Fibroblast of mammary gland (primary cell): ENCODE results near the gene SNCA.

Source experiments
- DNase-seq: peaks from one replicate; pipeline ENCODE4 v3.0.0-alpha.2; 2010; ENCODE audit warnings: low read depth
- H3K4me3 ChIP-seq: 2 replicates; pipeline ENCODE4 v1.5.1; 2011; ENCODE audit warnings: low read depth, mild to moderate bottlenecking, low read length, moderate library complexity; ENCODE audit not compliant: control insufficient read depth
- TF ChIP-seq, protein P1 (sequence below): conservative IDR thresholded peaks from 2 replicates; pipeline ENCODE4 v1.5.1; 2011; ENCODE audit warnings: low read depth, low read length, inconsistent platforms; ENCODE audit not compliant: control insufficient read depth, insufficient read depth

Gene SNCA

GRCh38 chr4:89836897-89837384 is at the start of gene SNCA:
Gene SNCA (minus strand): TSS chr4:89837161. CDS start chr4:89835667, 1,494 bp downstream.
- H3K4me3 ChIP-seq: peak within 1 kb of the TSS; percentile 34
- peak; percentile 23 for DNase-seq
- TF ChIP-seq, protein P1, sequence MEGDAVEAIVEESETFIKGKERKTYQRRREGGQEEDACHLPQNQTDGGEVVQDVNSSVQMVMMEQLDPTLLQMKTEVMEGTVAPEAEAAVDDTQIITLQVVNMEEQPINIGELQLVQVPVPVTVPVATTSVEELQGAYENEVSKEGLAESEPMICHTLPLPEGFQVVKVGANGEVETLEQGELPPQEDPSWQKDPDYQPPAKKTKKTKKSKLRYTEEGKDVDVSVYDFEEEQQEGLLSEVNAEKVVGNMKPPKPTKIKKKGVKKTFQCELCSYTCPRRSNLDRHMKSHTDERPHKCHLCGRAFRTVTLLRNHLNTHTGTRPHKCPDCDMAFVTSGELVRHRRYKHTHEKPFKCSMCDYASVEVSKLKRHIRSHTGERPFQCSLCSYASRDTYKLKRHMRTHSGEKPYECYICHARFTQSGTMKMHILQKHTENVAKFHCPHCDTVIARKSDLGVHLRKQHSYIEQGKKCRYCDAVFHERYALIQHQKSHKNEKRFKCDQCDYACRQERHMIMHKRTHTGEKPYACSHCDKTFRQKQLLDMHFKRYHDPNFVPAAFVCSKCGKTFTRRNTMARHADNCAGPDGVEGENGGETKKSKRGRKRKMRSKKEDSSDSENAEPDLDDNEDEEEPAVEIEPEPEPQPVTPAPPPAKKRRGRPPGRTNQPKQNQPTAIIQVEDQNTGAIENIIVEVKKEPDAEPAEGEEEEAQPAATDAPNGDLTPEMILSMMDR: no peak

DNA sequence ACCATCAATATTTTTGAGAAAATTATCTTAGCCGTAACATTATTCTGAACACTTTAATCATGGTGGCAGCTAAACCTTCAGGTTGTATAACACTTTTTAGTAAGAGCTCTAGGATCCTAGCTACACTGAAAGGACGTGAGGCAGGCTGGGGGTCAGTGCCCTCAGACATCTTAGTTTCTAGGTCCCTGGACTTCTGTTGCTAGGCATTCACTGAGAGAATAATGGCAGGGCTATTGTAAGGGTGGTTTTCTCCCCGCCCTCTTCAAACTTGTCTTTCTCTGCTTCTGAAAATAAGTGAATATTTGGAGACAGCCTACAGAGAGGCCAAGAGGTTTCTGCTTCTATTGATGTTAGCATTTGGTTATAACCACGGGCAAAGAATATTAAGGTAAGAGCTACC is 42.3 kb upstream of the SNCA start:
- TF ChIP-seq, protein P1: no peak
- H3K4me3 ChIP-seq: no peak overlapping the region
- no peak for DNase-seq

GRCh38 chr4:89878611-89879010 is 41.6 kb upstream of the SNCA start:
- H3K4me3 ChIP-seq: no peak overlapping the region
- peak; percentile 2 for DNase-seq
- TF ChIP-seq, protein P1: no peak

- DNase-seq: no peak
- no peak overlapping the region for H3K4me3 ChIP-seq
- TF ChIP-seq, protein P1: no peak
Observed at GRCh38 chr4:89876548-89876947, 39.6 kb upstream of the SNCA start.

- H3K4me3 ChIP-seq: no peak overlapping the region
- DNase-seq: no peak
- TF ChIP-seq, protein P1: no peak
Observed at GRCh38 chr4:89871211-89871610, 34.2 kb upstream of the SNCA start.

DNA sequence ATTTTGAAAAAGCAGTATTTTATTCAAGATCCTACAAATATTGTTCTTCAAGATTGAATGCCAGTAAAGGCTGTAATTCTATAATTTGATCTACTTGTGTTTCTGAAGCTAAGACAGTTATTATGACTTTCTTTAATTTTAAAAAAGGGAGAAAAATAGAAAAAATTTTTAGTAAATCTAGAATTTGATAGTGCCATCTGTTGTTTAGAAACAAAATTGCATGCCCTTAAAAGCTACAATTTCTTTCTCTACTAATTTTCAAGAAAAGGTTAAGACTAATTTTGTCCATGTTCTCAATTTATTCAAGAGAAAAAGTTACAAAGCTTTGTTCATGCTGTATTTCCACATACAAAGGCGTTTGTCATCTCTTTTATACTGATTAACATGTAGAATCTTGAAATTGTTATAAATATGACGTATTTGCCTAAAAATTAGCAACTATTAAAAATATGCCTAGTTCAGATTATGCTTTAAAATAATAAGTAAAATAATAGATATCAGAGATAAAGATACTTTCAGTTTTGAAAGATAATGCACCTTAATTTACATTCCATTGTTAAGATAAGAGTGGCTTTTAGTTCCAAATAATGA is 32.1 kb upstream of the SNCA start:
- H3K4me3 ChIP-seq: no peak overlapping the region
- DNase-seq: peak; percentile 13
- TF ChIP-seq, protein P1: peak; percentile 50
